ENCODE results near the gene MGAT1.

DNA sequence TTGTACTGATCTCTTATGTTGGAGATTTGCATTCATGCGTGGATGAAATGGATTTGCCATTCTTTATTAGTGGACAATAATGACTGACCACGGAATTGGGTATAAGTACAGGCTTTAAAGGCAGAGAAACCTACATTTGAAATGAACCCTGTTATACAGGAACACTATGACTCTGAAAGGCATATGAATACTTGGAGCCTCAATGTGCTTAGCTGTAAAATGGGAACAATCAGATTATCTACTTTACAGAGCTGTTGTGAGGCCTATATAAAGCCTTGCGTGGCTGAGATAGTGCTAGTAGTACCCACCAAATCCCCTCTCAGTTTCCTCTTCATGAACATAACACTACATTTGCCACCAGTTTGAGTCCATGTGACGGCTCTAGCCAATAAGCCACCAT lies 18.9 kb upstream of the MGAT1 start:
- TF ChIP-seq, protein P1, sequence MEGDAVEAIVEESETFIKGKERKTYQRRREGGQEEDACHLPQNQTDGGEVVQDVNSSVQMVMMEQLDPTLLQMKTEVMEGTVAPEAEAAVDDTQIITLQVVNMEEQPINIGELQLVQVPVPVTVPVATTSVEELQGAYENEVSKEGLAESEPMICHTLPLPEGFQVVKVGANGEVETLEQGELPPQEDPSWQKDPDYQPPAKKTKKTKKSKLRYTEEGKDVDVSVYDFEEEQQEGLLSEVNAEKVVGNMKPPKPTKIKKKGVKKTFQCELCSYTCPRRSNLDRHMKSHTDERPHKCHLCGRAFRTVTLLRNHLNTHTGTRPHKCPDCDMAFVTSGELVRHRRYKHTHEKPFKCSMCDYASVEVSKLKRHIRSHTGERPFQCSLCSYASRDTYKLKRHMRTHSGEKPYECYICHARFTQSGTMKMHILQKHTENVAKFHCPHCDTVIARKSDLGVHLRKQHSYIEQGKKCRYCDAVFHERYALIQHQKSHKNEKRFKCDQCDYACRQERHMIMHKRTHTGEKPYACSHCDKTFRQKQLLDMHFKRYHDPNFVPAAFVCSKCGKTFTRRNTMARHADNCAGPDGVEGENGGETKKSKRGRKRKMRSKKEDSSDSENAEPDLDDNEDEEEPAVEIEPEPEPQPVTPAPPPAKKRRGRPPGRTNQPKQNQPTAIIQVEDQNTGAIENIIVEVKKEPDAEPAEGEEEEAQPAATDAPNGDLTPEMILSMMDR (IDR thresholded peaks at IDR 0.05; ENCODE audit: low read length): no peak
- no peak for TF ChIP-seq EZH2 (IDR thresholded peaks at IDR 0.05; ENCODE audit: borderline replicate concordance, low read length)

All from OCI-LY1 (cell line).